Coronary artery (tissue), 2 donors: ENCODE results near the gene AGMO.

ENCODE experiments used
- DNase-seq: peaks from one replicate; pipeline ENCODE4 v3.0.0-alpha.2; 2017; ENCODE audit warnings: low spot score
- H3K27ac ChIP-seq, 2 donors: fragments of 200-600 bp; sonication (generic); one replicate each; pipeline ENCODE4 v1.5.1; 2016 to 2019
- H3K4me3 ChIP-seq: fragments of 200-600 bp; sonication (generic); 2 replicates; pipeline ENCODE4 v1.5.1; 2016; ENCODE audit warnings: mild to moderate bottlenecking, moderate library complexity
- TF ChIP-seq, protein P1 (sequence below): fragments of 200-600 bp; sonication (generic); IDR thresholded peaks from one replicate; pipeline ENCODE4 v1.5.1; 2019; ENCODE audit warnings: antibody characterized with exemption

AGMO gene

DNA sequence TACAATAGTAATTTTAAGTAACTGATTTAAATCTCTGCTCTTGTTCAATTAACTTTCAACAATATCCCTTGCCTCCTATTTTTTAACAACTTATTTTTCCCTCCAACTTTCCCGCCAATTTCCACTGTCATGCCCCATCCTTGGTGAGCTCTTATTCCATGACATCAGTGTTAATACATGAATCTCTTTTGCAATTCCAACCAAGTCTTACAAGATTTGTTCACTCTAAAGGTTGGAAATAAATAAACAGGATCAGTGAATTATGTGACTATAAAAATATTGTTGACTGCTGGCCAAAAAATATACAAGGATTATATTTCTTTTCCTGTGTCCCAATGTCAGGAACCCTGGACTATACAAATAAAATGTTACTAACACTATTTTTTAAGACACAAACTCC is 21.0 kb upstream of the AGMO start:
- no peak overlapping the region for H3K27ac ChIP-seq
- DNase-seq, result no peak
- H3K4me3 ChIP-seq, result no peak overlapping the region
- TF ChIP-seq, protein P1, sequence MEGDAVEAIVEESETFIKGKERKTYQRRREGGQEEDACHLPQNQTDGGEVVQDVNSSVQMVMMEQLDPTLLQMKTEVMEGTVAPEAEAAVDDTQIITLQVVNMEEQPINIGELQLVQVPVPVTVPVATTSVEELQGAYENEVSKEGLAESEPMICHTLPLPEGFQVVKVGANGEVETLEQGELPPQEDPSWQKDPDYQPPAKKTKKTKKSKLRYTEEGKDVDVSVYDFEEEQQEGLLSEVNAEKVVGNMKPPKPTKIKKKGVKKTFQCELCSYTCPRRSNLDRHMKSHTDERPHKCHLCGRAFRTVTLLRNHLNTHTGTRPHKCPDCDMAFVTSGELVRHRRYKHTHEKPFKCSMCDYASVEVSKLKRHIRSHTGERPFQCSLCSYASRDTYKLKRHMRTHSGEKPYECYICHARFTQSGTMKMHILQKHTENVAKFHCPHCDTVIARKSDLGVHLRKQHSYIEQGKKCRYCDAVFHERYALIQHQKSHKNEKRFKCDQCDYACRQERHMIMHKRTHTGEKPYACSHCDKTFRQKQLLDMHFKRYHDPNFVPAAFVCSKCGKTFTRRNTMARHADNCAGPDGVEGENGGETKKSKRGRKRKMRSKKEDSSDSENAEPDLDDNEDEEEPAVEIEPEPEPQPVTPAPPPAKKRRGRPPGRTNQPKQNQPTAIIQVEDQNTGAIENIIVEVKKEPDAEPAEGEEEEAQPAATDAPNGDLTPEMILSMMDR, result no peak

DNA sequence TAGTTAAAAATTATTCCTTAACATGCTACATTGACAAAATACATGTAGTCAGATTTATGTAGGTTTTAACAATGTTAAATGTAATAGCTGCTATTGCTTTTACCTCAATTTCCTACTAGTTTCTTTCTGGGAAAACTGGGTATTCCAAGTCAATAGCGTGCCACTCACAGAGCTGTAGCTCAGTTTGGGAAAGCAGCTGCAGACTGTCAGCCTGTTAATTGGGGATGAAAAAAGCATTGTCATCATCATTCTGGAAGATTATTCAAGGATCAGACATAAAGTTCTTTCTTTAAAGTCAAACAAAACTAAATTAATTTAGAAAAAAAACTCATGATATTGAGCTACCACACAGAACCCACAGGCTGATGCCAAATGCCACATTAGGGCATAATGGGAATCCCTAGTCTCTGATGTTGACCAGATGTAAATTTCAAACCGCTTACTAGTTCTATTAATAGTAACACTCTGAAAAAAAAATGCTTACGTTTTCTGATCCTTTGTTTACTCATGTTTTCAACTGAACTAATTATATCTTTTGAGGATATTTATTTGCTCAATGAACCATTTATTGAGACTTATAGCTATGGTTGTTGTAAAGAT is 19.6 kb upstream of the AGMO start:
- TF ChIP-seq, protein P1, result no peak
- Histone ChIP-seq H3K27ac (peak overlapping the region in 1 of 2 donors; percentile 26), H3K4me3 (peak overlapping the region; percentile 46)
- no peak for DNase-seq

DNA sequence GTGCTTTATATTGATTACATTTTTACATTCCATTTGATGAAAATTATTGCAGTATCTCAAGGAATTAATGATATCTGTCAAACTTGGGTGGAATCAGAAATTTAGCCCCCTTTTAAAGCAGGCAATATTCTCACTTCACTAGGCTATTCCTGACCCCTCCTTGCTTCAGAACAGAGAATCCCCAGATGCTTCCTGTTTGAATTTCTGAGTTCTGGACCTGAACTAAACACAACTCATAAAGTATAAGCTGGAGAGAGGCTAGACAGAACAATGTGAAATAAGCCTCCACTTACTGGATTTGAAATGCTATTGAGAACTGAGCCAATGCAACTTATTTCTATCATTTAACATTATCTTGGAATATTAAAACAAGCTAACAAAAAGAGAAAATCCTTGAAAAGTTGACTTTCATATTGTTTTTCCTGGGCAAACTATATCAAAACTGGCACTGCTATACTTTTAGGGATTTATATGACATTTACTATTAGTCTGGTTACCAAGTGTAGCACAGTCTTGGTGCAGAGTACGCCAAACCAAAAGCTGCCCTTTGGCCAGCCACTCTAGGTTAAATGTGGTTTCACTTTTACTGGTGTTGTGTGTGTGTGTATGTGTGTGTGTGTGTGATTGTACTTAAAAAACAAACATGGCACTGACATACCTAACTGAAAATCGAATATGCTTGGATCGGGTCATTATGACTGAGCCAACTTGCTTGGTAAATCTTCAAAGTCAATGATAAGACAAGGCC is 19.0 kb upstream of the AGMO start:
- H3K4me3 ChIP-seq, result peak overlapping the region; percentile 46
- no peak for DNase-seq
- TF ChIP-seq, protein P1, result no peak
- peak overlapping the region in 1 of 2 donors; percentile 26 for H3K27ac ChIP-seq

DNA sequence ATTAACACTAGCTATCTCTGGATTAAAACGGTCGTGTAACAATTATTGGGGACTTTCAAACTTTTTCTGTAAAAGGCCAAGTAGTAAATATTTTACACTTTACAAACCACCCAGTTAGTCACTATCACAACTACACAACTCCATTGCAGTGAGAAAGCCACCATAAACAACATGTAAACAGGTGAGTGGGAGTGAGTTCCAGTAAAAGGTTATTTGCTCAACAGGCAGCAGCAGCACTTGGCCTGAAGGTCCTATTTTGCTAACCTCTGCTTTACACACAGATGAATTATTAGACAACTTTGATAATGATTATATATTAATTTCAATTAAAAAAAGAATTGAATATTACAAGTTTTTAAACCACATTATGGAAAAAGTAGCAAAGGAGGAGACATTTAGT is 15.8 kb upstream of the AGMO start:
- no peak for DNase-seq
- H3K4me3 ChIP-seq, result no peak overlapping the region
- TF ChIP-seq, protein P1, result no peak
- H3K27ac ChIP-seq, result no peak overlapping the region

DNA sequence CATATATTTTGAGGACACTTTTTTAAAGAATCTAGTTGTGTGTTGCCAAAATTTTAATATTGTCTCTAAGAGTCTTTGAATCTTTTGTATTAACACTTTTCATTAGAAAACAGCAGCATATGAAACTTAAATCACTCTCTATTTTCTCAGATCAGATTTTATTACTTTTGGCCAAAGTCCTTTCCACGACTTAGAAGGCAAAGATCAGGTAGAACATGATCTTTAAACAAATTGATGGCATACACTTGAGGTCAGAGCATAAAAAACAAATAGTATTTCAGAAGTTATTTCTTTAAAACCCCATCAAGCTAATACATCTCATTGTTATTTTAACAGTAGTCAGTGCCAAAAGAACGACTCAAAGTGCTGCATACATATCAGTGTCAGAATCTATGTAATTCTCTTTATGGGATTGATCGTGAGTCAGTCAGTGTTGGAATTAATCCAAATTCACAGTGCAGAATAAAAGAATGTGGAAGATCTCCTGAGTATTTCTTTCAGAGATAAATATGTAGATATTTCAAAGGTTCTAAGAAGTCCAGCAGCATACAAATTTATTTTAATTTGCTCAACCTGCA is 9.6 kb upstream of the AGMO start:
- Histone ChIP-seq H3K4me3 (no peak overlapping the region), H3K27ac (no peak overlapping the region)
- DNase-seq, result no peak
- TF ChIP-seq, protein P1, result no peak

DNA sequence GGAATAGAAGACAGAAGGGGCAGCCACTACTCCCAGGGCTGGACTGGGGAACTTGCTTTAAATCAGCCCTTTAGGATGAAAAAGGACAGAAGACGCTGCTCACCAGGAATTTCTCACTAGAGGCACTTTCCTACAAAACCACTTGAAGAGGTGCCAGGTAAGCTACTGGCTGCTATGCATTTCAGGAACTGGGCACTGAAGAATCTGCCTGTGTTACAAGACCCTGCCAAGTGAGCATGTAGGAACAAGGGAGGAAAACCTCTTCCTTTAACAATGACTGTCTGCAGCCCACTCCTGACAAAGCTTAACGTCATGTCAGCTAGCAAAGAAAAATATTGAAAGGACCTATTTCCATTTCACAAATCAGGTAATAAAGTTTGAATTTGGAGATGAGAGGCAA is 5.8 kb upstream of the AGMO start:
- TF ChIP-seq, protein P1, result no peak
- Histone ChIP-seq H3K27ac (no peak overlapping the region), H3K4me3 (no peak overlapping the region)
- no peak for DNase-seq

DNA sequence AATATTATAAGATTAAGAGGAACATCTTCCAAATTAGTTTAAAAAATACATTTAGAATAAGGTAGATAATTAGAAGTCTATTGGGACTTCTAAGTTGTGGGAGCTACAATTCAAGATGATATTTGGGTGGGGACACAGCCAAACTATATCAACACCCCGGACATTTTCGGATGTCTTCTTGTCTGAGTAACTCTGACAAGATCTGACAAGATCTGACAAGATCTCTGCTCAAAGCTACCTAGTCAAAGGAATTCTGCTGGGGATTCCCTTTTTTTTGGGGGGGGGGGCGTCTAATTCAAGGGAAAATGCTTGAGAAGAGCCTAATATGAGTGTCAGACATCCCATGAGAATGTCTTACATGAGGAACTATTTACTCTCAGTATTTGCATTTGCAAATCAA is 5.2 kb upstream of the AGMO start:
- TF ChIP-seq, protein P1, result no peak
- Histone ChIP-seq H3K27ac (no peak overlapping the region), H3K4me3 (no peak overlapping the region)
- DNase-seq, result no peak
